NAMALWA (cell line): ENCODE results near the gene RPGRIP1L.
A peak's percentile ranks its signal among the peaks of the same experiment; 100 is the strongest.

ENCODE experiments used
- DNase-seq: peaks from one replicate; pipeline ENCODE4 v3.0.0-alpha.2; 2015; ENCODE audit warnings: low spot score

Gene RPGRIP1L

GRCh38 chr16:53703590-53704444, at the start of gene RPGRIP1L, which contains the start of gene FTO:
RPGRIP1L (minus strand) TSS chr16:53703859; CDS start chr16:53700723, 3,136 bp downstream.
FTO (plus strand) TSS chr16:53704156.
- DNase-seq: peak; percentile 99

- DNase-seq: no peak
Observed at GRCh38 chr16:53753431-53753830, 49.8 kb upstream of the RPGRIP1L start.

GRCh38 chr16:53752560-53752959, 48.9 kb upstream of the RPGRIP1L start:
- no peak for DNase-seq

- DNase-seq: peak; percentile 12
Observed at GRCh38 chr16:53745753-53746266, 42.2 kb upstream of the RPGRIP1L start.

GRCh38 chr16:53745086-53745485, 41.4 kb upstream of the RPGRIP1L start:
- DNase-seq: no peak

GRCh38 chr16:53744449-53744848, 40.8 kb upstream of the RPGRIP1L start:
- no peak for DNase-seq

- DNase-seq: peak; percentile 43
Observed at GRCh38 chr16:53743149-53743566, 39.5 kb upstream of the RPGRIP1L start.

- DNase-seq: no peak
Observed at GRCh38 chr16:53741546-53741945, 37.9 kb upstream of the RPGRIP1L start.

- DNase-seq: no peak
Observed at GRCh38 chr16:53740933-53741531, 37.4 kb upstream of the RPGRIP1L start.

GRCh38 chr16:53740476-53740875, 36.8 kb upstream of the RPGRIP1L start:
- no peak for DNase-seq

- no peak for DNase-seq
Observed at GRCh38 chr16:53737552-53737951, 33.9 kb upstream of the RPGRIP1L start.

GRCh38 chr16:53736297-53736696, 32.6 kb upstream of the RPGRIP1L start:
- no peak for DNase-seq

- DNase-seq: no peak
Observed at GRCh38 chr16:53734908-53735307, 31.2 kb upstream of the RPGRIP1L start.

- DNase-seq: no peak
Observed at GRCh38 chr16:53732296-53732929, 28.8 kb upstream of the RPGRIP1L start.

GRCh38 chr16:53730693-53731092, 27.0 kb upstream of the RPGRIP1L start:
- DNase-seq: no peak

GRCh38 chr16:53726625-53727024, 23.0 kb upstream of the RPGRIP1L start:
- DNase-seq: no peak

- no peak for DNase-seq
Observed at GRCh38 chr16:53721017-53721416, 17.4 kb upstream of the RPGRIP1L start.

GRCh38 chr16:53717577-53717976, 13.9 kb upstream of the RPGRIP1L start:
- no peak for DNase-seq

- no peak for DNase-seq
Observed at GRCh38 chr16:53715023-53715384, 11.3 kb upstream of the RPGRIP1L start.

GRCh38 chr16:53714205-53715022, 10.8 kb upstream of the RPGRIP1L start:
- DNase-seq: no peak

- no peak for DNase-seq
Observed at GRCh38 chr16:53713403-53714204, 9.9 kb upstream of the RPGRIP1L start.
